Kidney epithelial cell (primary cell): ENCODE measurements around the gene KRTAP19-7. TPM values are rescaled to one million over a fixed set of nuclear protein-coding genes. Genes with fewer than 3 reads are reported as not detected.

Source experiments
- DNase-seq: peaks from one replicate; pipeline ENCODE4 v3.0.0-alpha.2; 2010; ENCODE audit warnings: low read depth
- H3K27me3 ChIP-seq: 2 replicates; pipeline ENCODE4 v1.6.0; 2011; ENCODE audit warnings: low read length; ENCODE audit not compliant: control insufficient read depth, insufficient read depth
- H3K36me3 ChIP-seq: 2 replicates; pipeline ENCODE4 v1.5.1; 2011; ENCODE audit warnings: low read length; ENCODE audit not compliant: control insufficient read depth, insufficient read depth
- H3K4me3 ChIP-seq: 2 replicates; pipeline ENCODE4 v1.5.1; 2011; ENCODE audit warnings: low read depth, mild to moderate bottlenecking, control low read depth, low read length
- CTCF ChIP-seq: IDR thresholded peaks from 2 replicates; pipeline ENCODE4 v1.5.1; 2011; ENCODE audit warnings: mild to moderate bottlenecking, moderate library complexity, low read length, control low read depth, inconsistent platforms; ENCODE audit not compliant: insufficient read depth, poor library complexity, severe bottlenecking
- total RNA-seq: library from RNA; depleted of rRNA; stranded (reverse); fragments of >200 nt; gene quantifications from 2 replicates; pipeline ENCODE4 v1.2.3, GENCODE V29; 2015

The KRTAP19-7 gene
- total RNA-seq, 1 donor from 2014 or later, result not detected

DNA sequence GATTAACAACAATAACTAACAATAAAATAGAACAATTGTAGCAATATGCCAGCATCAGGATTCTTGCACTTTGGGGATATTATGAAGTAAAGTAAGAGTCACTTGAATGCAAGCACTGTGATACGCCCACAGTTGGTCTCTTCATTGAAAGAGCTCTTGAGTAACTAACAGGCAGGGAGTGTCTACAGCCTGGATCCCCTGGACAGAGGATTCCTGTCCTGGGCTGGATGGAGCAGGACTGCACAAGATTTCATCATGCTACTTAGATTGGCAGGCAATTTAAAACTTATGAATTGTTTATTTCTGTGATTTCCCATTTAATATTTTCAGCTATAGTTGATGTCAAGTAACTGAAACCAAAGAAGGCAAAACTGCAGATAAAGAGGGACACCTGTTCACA is 45.4 kb downstream of the KRTAP19-7 start:
- Histone ChIP-seq H3K27me3 (no peaks in the 10 kb centered on the region), H3K4me3 (no peak overlapping the region), H3K36me3 (no peaks in the 10 kb centered on the region)
- TF ChIP-seq CTCF, result no peak
- no peak for DNase-seq

Other genes starting within 250 kb of the KRTAP19-7 start
- gene KRTAP26-1, start 241.0 kb downstream of the KRTAP19-7 start, total RNA-seq, result not detected in 2 replicates
- gene KRTAP27-1, start 223.6 kb downstream of the KRTAP19-7 start, total RNA-seq, result not detected in 2 replicates
- not detected in 2 replicates for gene KRTAP23-1, start 212.7 kb downstream of the KRTAP19-7 start, total RNA-seq
- not detected in 2 replicates for gene KRTAP13-2, start 189.0 kb downstream of the KRTAP19-7 start, total RNA-seq
- gene KRTAP13-1, start 165.3 kb downstream of the KRTAP19-7 start, total RNA-seq, result not detected in 2 replicates
- gene KRTAP13-3, start 135.4 kb downstream of the KRTAP19-7 start, total RNA-seq, result not detected in 2 replicates
- not detected in 2 replicates for gene KRTAP13-4, start 131.1 kb downstream of the KRTAP19-7 start, total RNA-seq
- not detected in 2 replicates for gene KRTAP15-1, start 121.0 kb downstream of the KRTAP19-7 start, total RNA-seq
- gene KRTAP19-1, start 80.9 kb downstream of the KRTAP19-7 start, total RNA-seq, result not detected in 2 replicates
- not detected in 2 replicates for gene KRTAP19-2, start 73.9 kb downstream of the KRTAP19-7 start, total RNA-seq
- gene KRTAP19-3, start 69.3 kb downstream of the KRTAP19-7 start, total RNA-seq, result not detected in 2 replicates
- not detected in 2 replicates for gene KRTAP19-4, start 64.1 kb downstream of the KRTAP19-7 start, total RNA-seq
- not detected in 2 replicates for gene KRTAP19-5, start 59.2 kb downstream of the KRTAP19-7 start, total RNA-seq
- gene KRTAP19-6, start 19.4 kb downstream of the KRTAP19-7 start, total RNA-seq, result not detected in 2 replicates
- gene KRTAP22-2, start 29.1 kb upstream of the KRTAP19-7 start, total RNA-seq, result not detected in 2 replicates
- not detected in 2 replicates for gene KRTAP6-3, start 31.1 kb upstream of the KRTAP19-7 start, total RNA-seq
- not detected in 2 replicates for gene KRTAP6-2, start 37.6 kb upstream of the KRTAP19-7 start, total RNA-seq
- not detected in 2 replicates for gene KRTAP22-1, start 39.8 kb upstream of the KRTAP19-7 start, total RNA-seq
- gene KRTAP6-1, start 52.6 kb upstream of the KRTAP19-7 start, total RNA-seq, result not detected in 2 replicates
- not detected in 2 replicates for gene KRTAP20-1, start 55.1 kb upstream of the KRTAP19-7 start, total RNA-seq
- gene KRTAP20-4, start 59.3 kb upstream of the KRTAP19-7 start, total RNA-seq, result not detected in 2 replicates
- not detected in 2 replicates for gene KRTAP20-2, start 73.9 kb upstream of the KRTAP19-7 start, total RNA-seq
- not detected in 2 replicates for gene KRTAP20-3, start 81.5 kb upstream of the KRTAP19-7 start, total RNA-seq
- gene KRTAP21-3, start 157.5 kb upstream of the KRTAP19-7 start, total RNA-seq, result not detected in 2 replicates
- gene KRTAP21-2, start 185.9 kb upstream of the KRTAP19-7 start, total RNA-seq, result not detected in 2 replicates
- not detected in 2 replicates for gene KRTAP21-1, start 194.1 kb upstream of the KRTAP19-7 start, total RNA-seq